G401.6 (cell line): Measurements from ENCODE around the gene KMT5B.

ENCODE experiments used
- FAIRE-seq: peaks from 2 replicates; lab custom pipeline; 2012; peaks lifted over from hg19 to GRCh38; lab: Jason Lieb, UNC

KMT5B gene

GRCh38 chr11:68143310-68143689, 69.8 kb downstream of the KMT5B start:
- FAIRE-seq: no peak

- no peak for FAIRE-seq
These were observed 70.4 kb downstream of the KMT5B start for GRCh38 chr11:68142441-68143309.

GRCh38 chr11:68142028-68142412, 71.1 kb downstream of the KMT5B start:
- no peak for FAIRE-seq

- no peak for FAIRE-seq
These were observed 71.7 kb downstream of the KMT5B start for GRCh38 chr11:68141246-68142027.

- no peak for FAIRE-seq
These were observed 72.4 kb downstream of the KMT5B start for GRCh38 chr11:68140496-68141245.

GRCh38 chr11:68138237-68138636, 74.9 kb downstream of the KMT5B start:
- FAIRE-seq: no peak

- no peak for FAIRE-seq
These were observed 75.3 kb downstream of the KMT5B start for GRCh38 chr11:68137833-68138232.

- FAIRE-seq: no peak
These were observed 76.2 kb downstream of the KMT5B start for GRCh38 chr11:68136866-68137265.

GRCh38 chr11:68135161-68135560, 77.9 kb downstream of the KMT5B start:
- FAIRE-seq: no peak

- FAIRE-seq: no peak
These were observed 79.3 kb downstream of the KMT5B start for GRCh38 chr11:68133761-68134160.

- no peak for FAIRE-seq
These were observed 83.0 kb downstream of the KMT5B start for GRCh38 chr11:68130121-68130520.

- no peak for FAIRE-seq
These were observed 84.3 kb downstream of the KMT5B start for GRCh38 chr11:68128682-68129327.

GRCh38 chr11:68127714-68128681, 85.1 kb downstream of the KMT5B start:
- FAIRE-seq: no peak

GRCh38 chr11:68125164-68125563, 87.9 kb downstream of the KMT5B start:
- no peak for FAIRE-seq

GRCh38 chr11:68122936-68123539, 90.1 kb downstream of the KMT5B start:
- no peak for FAIRE-seq

GRCh38 chr11:68121067-68121899, 91.8 kb downstream of the KMT5B start, which contains the start of gene CHKA:
Gene CHKA (minus strand): TSS chr11:68121388. CDS start chr11:68121177, 211 bp downstream.
- FAIRE-seq: no peak

- FAIRE-seq: no peak
These were observed 92.6 kb downstream of the KMT5B start for GRCh38 chr11:68120273-68121066.

- FAIRE-seq: no peak
These were observed 94.2 kb downstream of the KMT5B start for GRCh38 chr11:68118706-68119448.
